Measurements from ENCODE around the gene AHI1. TPM values are rescaled to one million over a fixed set of nuclear protein-coding genes. Genes with fewer than 3 reads are reported as not detected.
A peak's percentile ranks its signal among the peaks of the same experiment; 100 is the strongest.

Gene AHI1
- total and polyA plus RNA-seq, 2 of the 13 experiments (the other 11 are each of a cell fraction or from before 2014, with no cell fraction given), result 7.2 to 18.6 TPM

DNA sequence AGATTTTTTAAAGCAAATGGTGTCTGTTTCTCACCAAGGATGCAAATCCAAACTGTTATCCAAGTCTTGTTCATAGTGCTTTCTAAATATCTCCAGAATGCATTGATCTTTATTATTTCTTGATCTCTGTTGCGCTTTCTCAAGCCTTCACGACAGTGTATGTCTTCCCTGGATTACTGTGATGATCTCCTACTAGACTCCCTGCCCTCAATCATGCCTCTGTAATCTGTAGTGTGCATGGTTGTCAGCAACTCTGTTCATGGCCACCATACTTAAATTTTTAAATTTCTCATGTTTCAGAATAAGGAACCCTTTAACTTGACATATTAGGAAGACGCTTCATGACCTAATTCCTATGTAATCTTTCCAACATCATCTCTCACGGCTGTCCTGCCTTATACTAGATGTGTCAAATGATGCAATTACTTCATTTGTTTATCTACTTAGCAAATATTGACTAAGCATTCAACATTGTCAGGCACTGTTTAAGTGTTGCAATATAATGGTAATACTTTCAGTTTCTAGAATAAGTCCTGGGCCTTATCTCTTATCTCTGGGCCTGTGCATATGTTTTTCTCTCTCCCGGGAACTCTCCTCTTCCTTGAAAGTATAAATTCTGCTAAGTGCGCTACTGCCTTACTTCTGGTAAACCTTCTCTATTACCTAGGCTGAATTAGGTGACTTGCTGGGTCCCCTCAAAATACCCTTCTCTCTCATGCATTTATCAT is 25.6 kb upstream of the AHI1 start (continued):
- TF ChIP-seq, protein P1, sequence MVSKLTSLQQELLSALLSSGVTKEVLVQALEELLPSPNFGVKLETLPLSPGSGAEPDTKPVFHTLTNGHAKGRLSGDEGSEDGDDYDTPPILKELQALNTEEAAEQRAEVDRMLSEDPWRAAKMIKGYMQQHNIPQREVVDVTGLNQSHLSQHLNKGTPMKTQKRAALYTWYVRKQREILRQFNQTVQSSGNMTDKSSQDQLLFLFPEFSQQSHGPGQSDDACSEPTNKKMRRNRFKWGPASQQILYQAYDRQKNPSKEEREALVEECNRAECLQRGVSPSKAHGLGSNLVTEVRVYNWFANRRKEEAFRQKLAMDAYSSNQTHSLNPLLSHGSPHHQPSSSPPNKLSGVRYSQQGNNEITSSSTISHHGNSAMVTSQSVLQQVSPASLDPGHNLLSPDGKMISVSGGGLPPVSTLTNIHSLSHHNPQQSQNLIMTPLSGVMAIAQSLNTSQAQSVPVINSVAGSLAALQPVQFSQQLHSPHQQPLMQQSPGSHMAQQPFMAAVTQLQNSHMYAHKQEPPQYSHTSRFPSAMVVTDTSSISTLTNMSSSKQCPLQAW (CRISPR knock-in tag; IDR thresholded peaks at IDR 0.05), result no peak
- TF ChIP-seq ZNF484 (CRISPR knock-in tag; IDR thresholded peaks at IDR 0.05; ENCODE audit: borderline replicate concordance, low read depth) (no peak), SKI (IDR thresholded peaks at IDR 0.05; ENCODE audit: partially characterized antibody) (no peak), RORA (CRISPR knock-in tag; IDR thresholded peaks at IDR 0.05) (no peak), HES4 (CRISPR knock-in tag; IDR thresholded peaks at IDR 0.05; ENCODE audit: borderline replicate concordance) (no peak), ZNF337 (CRISPR knock-in tag; IDR thresholded peaks at IDR 0.05; ENCODE audit: borderline replicate concordance, low read depth) (no peak), DMAP1 (CRISPR knock-in tag; IDR thresholded peaks at IDR 0.05) (no peak), KLF6 (CRISPR knock-in tag; IDR thresholded peaks at IDR 0.05) (0 out of 2 replicates have a peak, but pooled peaks have one; percentile 49), HOXA5 (CRISPR knock-in tag; IDR thresholded peaks at IDR 0.05) (no peak; the same call in 1 of the 2 replicates), NCOR1 (IDR thresholded peaks at IDR 0.05; ENCODE audit: borderline replicate concordance, low read length) (no peak), RCOR2 (CRISPR knock-in tag; IDR thresholded peaks at IDR 0.05) (no peak), ZNF225 (CRISPR knock-in tag; IDR thresholded peaks at IDR 0.05) (no peak), CBX5 (CRISPR knock-in tag; IDR thresholded peaks at IDR 0.05; ENCODE audit: borderline replicate concordance) (no peak)
- TF ChIP-seq, protein P2, sequence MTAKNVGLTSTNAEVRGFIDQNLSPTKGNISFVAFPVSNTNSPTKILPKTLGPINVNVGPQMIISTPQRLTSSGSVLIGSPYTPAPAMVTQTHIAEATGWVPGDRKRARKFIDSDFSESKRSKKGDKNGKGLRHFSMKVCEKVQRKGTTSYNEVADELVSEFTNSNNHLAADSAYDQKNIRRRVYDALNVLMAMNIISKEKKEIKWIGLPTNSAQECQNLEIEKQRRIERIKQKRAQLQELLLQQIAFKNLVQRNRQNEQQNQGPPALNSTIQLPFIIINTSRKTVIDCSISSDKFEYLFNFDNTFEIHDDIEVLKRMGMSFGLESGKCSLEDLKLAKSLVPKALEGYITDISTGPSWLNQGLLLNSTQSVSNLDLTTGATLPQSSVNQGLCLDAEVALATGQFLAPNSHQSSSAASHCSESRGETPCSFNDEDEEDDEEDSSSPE (CRISPR knock-in tag; IDR thresholded peaks at IDR 0.05), result no peak
- TF ChIP-seq, protein P3, sequence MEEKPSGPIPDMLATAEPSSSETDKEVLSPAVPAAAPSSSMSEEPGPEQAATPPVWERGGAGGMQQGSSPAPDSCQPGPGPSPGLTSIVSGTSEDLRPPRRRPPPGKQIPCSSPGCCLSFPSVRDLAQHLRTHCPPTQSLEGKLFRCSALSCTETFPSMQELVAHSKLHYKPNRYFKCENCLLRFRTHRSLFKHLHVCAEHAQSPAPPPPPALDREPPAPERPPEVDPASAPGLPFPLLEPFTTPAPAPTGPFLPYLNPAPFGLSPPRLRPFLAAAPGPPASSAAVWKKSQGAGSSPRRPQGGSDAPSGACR (CRISPR knock-in tag; IDR thresholded peaks at IDR 0.05), result no peak
- TF ChIP-seq, protein P4, sequence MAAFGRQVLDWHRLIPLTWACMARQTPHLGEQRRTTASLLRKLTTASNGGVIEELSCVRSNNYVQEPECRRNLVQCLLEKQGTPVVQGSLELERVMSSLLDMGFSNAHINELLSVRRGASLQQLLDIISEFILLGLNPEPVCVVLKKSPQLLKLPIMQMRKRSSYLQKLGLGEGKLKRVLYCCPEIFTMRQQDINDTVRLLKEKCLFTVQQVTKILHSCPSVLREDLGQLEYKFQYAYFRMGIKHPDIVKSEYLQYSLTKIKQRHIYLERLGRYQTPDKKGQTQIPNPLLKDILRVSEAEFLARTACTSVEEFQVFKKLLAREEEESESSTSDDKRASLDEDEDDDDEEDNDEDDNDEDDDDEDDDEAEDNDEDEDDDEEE (CRISPR knock-in tag; IDR thresholded peaks at IDR 0.05), result no peak
- TF ChIP-seq, protein P5, sequence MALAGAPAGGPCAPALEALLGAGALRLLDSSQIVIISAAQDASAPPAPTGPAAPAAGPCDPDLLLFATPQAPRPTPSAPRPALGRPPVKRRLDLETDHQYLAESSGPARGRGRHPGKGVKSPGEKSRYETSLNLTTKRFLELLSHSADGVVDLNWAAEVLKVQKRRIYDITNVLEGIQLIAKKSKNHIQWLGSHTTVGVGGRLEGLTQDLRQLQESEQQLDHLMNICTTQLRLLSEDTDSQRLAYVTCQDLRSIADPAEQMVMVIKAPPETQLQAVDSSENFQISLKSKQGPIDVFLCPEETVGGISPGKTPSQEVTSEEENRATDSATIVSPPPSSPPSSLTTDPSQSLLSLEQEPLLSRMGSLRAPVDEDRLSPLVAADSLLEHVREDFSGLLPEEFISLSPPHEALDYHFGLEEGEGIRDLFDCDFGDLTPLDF (CRISPR knock-in tag; IDR thresholded peaks at IDR 0.05), result no peak; the same call in 1 of the 2 replicates
- TF ChIP-seq, protein P6, sequence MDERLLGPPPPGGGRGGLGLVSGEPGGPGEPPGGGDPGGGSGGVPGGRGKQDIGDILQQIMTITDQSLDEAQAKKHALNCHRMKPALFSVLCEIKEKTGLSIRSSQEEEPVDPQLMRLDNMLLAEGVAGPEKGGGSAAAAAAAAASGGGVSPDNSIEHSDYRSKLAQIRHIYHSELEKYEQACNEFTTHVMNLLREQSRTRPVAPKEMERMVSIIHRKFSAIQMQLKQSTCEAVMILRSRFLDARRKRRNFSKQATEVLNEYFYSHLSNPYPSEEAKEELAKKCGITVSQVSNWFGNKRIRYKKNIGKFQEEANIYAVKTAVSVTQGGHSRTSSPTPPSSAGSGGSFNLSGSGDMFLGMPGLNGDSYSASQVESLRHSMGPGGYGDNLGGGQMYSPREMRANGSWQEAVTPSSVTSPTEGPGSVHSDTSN (CRISPR knock-in tag; IDR thresholded peaks at IDR 0.05), result no peak
- TF ChIP-seq, protein P7, sequence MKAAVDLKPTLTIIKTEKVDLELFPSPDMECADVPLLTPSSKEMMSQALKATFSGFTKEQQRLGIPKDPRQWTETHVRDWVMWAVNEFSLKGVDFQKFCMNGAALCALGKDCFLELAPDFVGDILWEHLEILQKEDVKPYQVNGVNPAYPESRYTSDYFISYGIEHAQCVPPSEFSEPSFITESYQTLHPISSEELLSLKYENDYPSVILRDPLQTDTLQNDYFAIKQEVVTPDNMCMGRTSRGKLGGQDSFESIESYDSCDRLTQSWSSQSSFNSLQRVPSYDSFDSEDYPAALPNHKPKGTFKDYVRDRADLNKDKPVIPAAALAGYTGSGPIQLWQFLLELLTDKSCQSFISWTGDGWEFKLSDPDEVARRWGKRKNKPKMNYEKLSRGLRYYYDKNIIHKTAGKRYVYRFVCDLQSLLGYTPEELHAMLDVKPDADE (CRISPR knock-in tag; IDR thresholded peaks at IDR 0.05), result no peak
- TF ChIP-seq, protein P8, sequence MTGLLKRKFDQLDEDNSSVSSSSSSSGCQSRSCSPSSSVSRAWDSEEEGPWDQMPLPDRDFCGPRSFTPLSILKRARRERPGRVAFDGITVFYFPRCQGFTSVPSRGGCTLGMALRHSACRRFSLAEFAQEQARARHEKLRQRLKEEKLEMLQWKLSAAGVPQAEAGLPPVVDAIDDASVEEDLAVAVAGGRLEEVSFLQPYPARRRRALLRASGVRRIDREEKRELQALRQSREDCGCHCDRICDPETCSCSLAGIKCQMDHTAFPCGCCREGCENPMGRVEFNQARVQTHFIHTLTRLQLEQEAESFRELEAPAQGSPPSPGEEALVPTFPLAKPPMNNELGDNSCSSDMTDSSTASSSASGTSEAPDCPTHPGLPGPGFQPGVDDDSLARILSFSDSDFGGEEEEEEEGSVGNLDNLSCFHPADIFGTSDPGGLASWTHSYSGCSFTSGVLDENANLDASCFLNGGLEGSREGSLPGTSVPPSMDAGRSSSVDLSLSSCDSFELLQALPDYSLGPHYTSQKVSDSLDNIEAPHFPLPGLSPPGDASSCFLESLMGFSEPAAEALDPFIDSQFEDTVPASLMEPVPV (CRISPR knock-in tag; IDR thresholded peaks at IDR 0.05), result no peak
